ENCODE results near the gene TNNI2.

Gene TNNI2

DNA sequence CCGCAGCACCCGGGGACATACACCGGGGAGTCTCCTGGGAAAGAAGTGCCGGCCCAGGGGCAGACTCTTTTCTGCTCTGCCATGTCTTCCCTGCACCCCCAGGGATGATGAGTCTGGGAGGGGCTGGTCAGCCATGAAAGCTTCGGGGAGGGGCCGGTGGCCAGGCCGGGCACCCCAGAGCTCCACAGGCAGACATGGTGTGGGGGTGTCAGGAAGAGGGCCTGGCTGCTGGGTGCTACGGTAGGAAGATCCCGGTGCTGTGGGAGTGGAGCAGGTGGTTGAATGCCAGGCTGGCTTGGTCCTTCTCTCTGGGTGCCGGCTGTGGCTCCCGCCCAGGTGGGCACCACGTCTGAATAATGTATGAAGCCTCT is 31.5 kb downstream of the TNNI2 start:
- TF ChIP-seq, protein P1, sequence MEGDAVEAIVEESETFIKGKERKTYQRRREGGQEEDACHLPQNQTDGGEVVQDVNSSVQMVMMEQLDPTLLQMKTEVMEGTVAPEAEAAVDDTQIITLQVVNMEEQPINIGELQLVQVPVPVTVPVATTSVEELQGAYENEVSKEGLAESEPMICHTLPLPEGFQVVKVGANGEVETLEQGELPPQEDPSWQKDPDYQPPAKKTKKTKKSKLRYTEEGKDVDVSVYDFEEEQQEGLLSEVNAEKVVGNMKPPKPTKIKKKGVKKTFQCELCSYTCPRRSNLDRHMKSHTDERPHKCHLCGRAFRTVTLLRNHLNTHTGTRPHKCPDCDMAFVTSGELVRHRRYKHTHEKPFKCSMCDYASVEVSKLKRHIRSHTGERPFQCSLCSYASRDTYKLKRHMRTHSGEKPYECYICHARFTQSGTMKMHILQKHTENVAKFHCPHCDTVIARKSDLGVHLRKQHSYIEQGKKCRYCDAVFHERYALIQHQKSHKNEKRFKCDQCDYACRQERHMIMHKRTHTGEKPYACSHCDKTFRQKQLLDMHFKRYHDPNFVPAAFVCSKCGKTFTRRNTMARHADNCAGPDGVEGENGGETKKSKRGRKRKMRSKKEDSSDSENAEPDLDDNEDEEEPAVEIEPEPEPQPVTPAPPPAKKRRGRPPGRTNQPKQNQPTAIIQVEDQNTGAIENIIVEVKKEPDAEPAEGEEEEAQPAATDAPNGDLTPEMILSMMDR (IDR thresholded peaks at IDR 0.05), result no peak

DNA sequence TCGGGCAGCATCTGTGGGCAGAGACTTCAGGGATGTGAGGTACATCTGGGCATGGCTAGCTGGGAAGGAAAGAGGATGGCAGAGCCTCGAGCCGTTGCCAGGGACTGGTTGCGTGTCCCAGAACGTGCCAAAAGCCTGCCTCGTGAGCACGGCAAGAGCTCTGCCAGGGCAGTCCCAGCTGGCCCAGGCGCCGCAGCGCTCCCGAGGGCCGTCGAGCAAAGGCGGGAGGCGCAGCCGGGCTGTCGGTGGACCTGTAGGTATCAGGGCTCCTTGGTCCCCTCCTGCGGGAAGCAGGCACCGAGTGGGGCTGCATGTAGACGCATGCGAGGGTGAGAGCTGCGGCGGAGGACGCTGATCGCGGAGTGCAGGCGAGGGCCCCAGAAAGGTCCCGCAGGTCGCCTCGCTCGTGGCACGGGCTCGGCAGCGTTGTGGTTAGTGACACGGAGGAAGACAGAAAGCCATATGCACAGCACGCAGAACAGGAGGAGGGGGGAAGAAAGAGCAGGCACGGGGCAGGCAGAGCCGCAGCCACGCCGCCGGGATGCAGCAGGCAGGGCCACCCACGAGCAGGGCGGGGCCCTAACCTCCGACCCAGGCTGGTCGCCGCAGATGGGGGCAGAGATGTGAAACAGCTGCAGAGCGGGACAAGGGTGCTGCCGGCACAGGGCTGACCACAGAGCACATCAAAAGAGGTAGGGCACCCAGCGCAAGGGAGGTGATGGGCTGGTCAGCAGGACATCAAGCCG is 32.1 kb downstream of the TNNI2 start:
- TF ChIP-seq, protein P1 (IDR thresholded peaks at IDR 0.05), result no peak

DNA sequence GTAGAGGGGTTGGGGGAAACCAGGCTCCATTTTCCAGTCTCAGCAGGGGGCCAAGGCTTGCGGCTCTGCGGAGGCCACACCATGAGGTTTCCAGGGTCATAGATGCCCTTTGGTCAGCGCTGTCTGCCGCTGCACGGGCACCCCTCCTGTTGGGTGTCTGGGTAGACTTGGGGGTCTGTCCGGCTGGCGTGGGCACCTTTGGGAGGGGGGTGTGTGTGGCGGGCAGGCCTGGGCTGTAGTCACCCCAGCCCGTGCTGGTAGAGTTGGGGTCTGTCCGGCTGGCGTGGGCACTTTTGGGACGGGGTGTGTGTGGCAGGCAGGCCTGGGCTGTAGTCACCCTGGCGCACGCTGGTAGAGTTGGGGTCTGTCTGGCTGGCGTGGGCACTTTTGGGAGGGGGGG is 32.8 kb downstream of the TNNI2 start:
- TF ChIP-seq, protein P1 (IDR thresholded peaks at IDR 0.05), result no peak

DNA sequence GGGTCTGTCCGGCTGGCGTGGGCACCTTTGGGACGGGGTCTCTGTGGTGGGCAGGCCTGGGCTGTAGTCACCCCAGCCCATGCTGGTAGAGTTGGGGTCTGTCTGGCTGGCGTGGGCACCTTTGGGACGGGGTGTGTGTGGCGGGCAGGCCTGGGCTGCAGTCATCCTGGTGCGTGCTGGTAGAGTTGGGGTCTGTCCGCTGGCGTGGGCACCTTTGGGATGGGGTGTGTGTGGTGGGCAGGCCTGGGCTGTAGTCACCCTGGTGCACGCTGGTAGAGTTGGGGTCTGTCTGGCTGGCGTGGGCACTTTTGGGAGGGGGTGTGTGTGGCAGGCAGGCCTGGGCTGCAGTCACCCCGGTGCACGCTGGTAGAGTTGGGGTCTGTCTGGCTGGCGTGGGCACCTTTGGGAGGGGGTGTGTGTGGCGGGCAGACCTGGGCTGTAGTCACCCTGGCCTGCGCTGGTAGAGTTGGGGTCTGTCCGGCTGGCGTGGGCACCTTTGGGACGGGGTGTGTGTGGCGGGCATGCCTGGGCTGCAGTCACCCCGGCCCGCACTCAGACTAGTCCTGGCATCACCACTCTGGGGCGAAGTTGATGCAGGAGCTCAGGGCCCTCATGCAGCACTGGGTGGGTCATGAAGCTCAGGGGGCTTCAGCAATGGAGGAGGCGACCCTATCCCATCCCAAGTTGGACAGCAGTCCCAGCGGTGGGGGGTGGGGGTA is 33.6 kb downstream of the TNNI2 start:
- TF ChIP-seq, protein P1 (IDR thresholded peaks at IDR 0.05), result no peak

DNA sequence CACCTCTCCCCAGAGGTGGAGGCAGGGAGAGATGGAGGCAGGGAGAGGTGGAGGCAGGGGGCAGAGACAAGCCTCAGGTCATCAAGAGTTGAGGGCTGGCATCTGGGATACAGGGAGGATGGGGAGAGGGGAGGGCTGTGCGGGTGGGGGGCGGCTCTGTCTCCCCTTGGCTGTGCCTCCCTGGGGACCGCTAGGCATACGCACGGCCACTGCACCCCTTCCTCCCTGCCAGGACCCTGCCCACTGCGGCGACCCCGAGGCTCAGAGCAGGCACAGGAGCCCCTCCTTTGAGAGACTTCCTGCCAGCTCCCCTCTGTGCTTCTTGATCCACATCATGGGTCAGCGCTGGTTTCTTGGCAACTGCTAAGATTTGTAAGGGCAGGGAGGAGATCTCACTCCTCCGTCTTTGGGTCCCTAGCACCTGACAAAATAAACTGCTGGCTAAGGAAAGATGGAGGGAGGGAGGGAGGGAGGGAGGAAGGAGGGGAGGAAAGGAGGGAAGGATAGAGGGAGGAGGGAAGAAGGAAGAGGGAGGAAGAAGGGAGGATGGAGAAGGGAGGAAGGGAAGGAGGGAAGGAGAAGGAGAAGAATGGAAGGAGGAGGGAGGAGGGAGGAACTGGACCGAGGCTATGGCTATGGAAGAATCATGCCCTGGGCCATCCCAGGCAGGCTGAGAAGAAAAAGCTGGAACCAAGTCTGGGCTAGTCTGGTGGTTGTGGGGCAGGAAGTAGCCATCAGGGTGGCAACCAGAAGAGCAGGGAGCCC is 34.4 kb downstream of the TNNI2 start:
- TF ChIP-seq, protein P1 (IDR thresholded peaks at IDR 0.05), result no peak

DNA sequence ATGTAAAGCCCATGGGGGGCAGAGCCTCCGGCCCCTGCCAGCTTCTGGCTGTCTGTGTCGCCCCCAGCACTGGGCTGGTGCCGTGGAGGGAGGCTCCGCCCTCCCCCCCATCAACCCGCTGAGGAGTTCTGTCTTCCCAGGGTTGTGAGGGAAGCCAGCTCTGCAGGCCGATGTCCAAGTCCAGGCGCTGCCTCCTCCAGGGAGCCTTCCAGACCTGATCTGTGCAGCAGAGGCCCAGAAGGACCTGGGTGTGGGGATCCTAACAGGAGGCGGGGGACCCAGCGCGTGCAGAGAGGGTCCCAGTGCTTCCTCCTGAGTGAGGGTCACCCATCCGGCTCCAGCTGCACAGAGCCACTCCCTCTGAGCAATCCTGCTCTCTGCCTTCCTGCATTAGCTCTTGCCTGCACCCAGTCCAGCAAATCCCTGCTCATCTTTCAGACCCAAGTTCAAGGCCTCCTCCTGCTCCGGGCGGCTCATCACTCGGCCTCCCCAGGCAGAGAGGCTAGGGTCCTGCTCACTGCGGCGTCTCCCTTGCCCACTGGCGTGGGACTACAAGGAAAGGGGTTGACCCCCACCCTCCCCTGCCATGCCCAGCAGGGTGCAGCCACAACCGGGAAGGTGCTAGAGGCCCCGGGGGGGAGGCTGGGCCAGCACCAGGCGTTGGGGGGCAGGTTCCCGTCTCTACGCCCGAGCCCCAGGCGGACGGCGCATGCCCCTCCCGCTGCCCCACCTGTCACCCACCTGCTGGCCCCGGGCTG is 36.5 kb downstream of the TNNI2 start:
- TF ChIP-seq, protein P1 (IDR thresholded peaks at IDR 0.05), result no peak
